HG03558 (cell line): ENCODE measurements around the gene SORCS2.

Source experiments
- ATAC-seq: cut with Tn5 transposase; IDR thresholded peaks from one replicate; pipeline ENCODE4 v1.9.1; 2021; ENCODE audit warnings: moderate number of reproducible peaks; ENCODE audit not compliant: unreplicated experiment; ENCODE audit errors: extremely low read depth

The SORCS2 gene

GRCh38 chr4:7713757-7714156 lies 521.4 kb downstream of the SORCS2 start:
- ATAC-seq = no peak

GRCh38 chr4:7714176-7714575 lies 521.8 kb downstream of the SORCS2 start:
- no peak for ATAC-seq

DNA sequence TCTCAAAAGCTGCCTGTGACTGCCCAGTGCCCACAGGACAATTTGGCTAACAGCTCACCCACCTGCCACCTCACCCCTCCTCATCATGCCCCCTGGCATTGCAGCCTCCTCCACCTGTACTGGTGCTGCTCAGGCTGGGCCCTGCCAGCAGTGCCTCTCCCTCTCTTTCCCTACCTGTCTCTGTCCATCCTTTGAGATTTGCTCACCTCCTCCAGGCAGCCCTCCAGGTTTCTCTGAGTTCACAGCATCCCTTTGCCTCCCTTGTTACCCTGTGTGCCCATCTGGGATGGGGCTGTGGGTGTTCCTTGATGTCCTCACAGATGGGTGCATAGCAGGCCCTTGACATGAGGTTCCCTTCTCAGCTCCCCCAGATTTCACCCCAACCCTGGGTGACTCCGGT lies 522.4 kb downstream of the SORCS2 start:
- no peak for ATAC-seq

DNA sequence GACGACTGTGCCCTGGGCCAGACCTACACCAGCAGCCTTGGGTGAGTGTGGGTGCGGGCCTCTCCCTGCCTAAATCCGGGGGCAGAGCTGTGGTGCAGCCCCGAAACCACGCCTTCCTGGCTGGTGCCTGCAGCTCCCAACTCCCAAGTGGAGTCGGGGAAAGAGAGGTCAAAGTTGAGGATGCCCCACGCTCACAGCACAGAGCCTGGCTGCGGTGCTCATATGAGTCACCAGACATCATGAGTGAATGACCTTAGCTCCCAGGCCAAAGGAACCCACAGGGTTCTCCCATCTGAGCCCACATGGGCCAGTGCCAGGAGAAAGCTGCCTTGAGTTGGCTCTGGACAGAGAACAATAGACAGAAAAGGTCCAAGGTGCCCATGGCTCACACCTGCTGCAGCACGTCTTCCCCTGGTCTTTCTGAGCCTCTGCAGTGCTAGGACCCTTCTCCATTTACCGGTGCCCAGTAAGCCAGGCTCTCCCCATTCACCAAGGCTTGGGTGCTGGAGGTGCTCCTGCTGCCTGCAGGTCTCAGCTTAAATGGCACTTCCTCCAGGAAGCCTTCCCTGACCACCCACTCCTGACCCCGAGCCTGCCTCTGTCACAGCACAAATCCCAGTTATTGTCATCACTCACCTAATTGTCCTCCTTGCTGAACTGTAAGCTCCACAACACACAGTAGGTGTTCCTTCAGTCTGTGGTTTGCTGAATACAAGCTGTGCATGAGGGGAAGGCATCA lies 523.1 kb downstream of the SORCS2 start:
- no peak for ATAC-seq

DNA sequence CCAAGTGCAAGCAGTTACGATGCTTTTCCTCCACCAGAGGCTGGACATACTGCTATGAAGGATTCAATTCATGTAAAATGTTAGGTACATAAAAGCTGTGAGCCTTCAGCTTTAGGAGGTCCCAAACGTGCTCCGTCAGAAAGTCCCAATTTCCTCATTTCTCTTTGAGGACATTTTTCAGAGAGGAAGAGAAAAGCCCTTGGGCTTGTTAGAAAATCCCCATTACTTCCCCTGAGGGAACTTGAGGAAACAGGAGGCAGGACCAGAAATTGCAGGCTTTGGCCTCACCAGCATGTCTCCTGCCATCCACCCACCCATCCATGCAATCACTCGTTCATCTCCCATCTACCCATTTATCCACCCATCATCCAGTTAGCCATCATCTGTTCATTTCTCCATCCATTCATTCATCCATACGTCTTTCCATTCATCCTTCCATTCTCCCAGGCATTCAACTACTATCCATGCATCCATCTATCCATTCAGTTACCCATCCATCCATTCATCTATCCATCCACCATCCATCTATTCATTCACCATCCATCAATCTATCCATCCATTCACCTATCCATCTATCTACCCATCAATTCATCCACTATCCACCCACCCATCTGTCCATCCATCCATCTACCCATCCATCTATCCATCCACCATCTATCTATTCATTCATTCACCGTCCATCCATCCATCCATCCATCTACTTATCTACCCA lies 523.8 kb downstream of the SORCS2 start:
- no peak for ATAC-seq

- no peak for ATAC-seq
These were observed 524.8 kb downstream of the SORCS2 start for GRCh38 chr4:7717161-7717560.

DNA sequence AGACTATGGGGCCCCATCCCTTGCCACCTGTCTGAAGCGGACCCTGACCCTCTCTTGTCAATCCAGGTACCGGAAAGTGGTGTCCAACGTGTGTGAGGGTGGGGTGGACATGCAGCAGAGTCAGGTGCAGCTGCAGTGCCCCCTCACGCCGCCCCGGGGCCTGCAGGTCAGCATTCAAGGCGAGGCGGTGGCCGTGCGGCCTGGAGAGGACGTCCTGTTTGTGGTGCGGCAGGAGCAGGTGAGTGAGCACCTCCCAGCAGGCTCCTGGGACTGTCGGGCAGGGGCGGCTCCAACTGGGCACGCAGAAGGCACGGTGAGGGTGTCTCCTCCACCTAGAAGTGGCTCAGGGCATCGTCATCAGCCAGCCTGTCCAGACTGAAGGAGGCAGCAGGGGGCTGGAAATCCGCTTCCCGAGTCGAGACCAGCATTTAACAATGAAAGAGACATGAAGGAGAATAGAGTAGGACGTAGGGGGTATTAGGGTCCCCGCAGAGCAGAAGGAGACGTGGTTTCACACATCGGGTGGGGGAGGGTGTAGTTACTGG lies 525.7 kb downstream of the SORCS2 start:
- no peak for ATAC-seq

DNA sequence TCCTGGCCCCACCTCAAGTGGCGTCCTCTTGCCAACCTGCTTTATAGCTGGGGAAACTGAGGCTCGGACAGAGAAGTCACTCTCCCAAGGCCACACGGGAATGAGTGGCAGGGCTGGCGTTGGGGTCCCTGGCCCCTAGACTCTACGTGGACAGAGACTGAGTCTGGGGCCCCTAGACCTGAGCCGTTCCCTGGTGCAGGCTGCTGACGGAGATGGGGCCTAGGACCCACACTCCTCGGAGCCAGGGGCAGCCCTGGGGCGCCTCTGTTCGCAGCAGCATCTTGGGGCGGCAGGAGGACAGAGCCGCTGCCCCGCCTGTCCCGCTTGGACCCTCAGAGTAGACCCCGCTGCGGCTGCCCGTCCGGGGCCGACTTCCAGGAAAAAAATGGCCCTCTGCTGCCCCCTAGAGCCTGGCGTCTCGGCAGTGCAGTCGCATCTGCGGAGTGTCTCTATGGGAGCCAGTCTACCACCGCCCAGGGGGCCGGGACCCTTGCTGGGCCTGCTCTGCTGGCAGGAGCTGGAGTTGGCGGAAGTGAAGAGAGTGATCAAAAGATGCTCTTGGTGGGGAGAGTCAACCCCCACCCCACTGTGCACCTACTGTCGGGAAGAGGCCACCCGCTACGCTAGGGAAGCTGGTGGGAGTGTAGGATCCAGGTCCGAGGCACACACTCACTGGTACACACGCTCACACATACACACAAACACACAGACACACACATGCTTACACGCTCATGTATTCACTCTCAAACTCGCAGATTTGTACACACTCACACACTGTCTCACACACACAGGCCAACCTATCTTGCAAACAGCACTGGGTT lies 527.2 kb downstream of the SORCS2 start:
- no peak for ATAC-seq

DNA sequence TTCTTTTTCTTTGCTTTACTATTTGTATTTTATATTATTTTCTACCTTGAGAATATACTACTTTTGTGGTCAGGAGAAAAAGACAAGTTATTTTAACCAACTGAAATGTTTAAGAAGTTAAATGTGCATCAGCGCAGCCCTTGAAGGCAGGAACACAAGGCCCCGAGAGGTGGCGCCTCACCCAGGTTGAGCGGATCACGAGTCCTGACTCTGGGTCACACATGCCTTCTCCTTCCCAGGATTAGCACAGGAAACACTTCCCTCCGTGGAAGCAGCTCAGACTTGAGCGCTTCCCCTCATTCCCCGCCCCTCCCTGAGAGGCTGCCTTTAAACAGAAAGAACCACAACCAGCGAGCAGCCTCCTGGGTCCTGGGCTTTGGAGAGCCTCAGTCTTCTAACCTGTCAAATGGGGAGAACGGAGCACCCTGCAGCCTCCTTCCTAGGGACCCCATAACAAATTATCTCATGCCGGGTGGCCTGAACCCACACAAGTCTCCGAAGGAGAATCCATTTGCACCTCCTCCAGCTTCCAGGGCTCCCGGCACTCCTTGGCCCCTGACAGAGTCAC lies 529.7 kb downstream of the SORCS2 start:
- ATAC-seq = no peak

GRCh38 chr4:7722766-7723387 lies 530.5 kb downstream of the SORCS2 start:
- ATAC-seq = no peak

GRCh38 chr4:7723625-7724024 lies 531.3 kb downstream of the SORCS2 start:
- ATAC-seq = no peak

- ATAC-seq = no peak
These were observed 533.6 kb downstream of the SORCS2 start for GRCh38 chr4:7725951-7726350.

- ATAC-seq = no peak
These were observed 534.5 kb downstream of the SORCS2 start for GRCh38 chr4:7726665-7727413.

DNA sequence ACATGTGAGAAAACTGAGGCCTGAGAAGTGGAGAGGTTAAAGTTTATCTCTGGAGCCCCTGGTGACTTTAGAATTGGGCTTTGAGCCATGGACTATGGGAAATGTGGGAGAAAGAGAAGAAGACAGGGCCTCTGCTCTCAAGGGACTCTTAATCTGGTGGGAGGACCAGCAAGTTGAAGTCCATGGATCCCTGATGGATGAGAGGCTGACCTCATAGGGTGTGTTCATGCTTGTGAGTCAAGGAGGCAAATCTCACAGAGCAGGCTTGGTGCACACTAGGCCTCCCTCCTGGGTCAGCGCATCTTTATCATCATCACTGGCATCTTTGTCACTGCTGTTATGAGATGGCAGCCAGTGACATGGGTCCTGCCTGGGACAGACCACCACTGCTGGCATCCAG lies 535.4 kb downstream of the SORCS2 start:
- no peak for ATAC-seq

- ATAC-seq = no peak
These were observed 539.1 kb downstream of the SORCS2 start for GRCh38 chr4:7731437-7731836.

DNA sequence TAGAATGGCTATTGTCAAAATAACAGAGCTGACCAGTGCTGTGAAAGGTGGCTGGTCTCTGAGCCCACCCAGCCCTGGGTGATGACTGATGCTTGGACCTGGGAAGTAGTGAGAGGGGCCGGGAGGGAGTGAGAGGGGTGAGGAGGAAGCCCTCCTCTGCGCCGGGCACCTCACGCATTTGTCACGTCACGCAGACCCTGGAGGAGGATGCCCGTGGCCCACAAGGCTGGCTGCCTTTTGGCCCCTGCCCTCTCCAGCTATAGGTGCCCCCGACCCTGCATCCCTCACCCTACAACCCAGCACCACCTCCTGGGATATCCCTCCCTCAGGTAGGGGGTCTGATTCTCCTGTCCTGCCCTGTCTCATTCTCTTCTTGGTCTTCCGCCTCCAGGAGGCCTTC lies 539.9 kb downstream of the SORCS2 start:
- no peak for ATAC-seq

DNA sequence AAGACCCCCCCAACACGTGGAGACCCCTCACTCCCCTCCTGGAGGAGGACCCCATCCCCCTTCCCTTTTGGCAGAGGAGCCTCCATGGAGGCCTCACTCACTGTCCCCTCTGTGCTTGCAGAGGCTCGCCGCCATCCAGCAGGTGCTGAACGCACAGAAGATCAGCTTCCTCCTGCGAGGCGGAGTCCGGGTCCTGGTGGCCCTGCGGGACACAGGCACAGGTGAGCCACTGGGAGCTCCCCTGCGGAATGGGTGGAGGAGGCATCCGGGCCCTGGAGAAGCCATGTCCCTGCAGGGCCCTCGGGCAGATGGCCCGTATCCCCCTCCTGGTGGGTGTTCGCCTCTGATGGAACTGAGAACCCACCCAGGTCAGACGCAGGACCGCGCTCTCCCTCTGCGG lies 540.9 kb downstream of the SORCS2 start:
- no peak for ATAC-seq

DNA sequence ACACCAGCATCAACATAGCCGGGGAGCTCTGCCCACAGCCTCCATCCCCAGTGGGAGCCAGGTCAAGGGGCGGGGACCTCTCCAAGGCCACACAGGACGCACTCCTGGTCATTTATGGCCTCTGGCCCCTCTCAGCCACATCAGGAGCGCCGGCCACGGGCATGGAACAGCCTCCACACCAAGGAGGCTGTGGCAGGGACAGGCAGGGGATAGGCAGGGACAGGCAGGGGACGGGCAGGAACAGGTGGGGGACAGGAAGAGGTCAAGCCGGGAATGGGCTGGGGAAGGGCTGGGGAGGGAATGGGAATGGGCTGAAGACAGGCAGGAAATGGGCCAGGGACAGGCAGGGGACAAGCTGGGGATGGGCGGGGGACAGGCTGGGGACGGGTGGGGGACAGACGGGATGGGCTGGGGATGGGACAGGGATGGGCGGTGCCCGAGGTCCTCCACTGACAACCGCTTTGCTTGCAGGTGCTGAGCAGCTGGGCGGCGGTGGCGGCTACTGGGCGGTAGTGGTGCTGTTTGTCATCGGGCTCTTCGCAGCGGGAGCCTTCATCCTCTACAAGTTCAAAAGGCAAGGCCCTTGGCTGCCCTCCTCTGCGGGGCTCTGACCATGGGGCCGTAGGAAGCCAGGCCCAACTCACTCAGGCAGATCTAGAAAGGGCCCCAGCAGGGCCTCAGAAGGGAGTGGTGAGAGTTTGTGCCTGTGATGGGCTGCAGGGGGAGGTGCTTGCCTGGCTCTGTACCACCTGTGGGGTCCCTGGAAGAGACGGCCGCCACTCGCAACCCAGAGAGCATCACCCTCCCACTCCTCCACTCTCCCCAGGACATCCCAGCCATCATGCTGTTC lies 541.7 kb downstream of the SORCS2 start:
- ATAC-seq = no peak
